T-helper 1 cell treated with Interleukin-12 subunit alpha and Interleukin-12 subunit beta and Interleukin-4 antibody, amounts not matched to agents 30 μg/mL and 1 μg/mL, for 36 hours (primary cell): Measurements from ENCODE around the gene ENAH.

ENCODE experiments used
- H3K27ac Mint-ChIP-seq: one replicate; pipeline ENCODE4 v1.8.0; 2021; ENCODE audit warnings: mild to moderate bottlenecking, mixed read lengths
- H3K27me3 Mint-ChIP-seq: one replicate; pipeline ENCODE4 v1.8.0; 2021; ENCODE audit warnings: low read depth, mixed read lengths
- H3K36me3 Mint-ChIP-seq: one replicate; pipeline ENCODE4 v1.8.0; 2021; ENCODE audit warnings: low read depth, mixed read lengths
- H3K4me1 Mint-ChIP-seq: one replicate; pipeline ENCODE4 v1.8.0; 2021; ENCODE audit warnings: low read depth, mixed read lengths
- H3K4me3 Mint-ChIP-seq: one replicate; pipeline ENCODE4 v1.8.0; 2021; ENCODE audit warnings: mild to moderate bottlenecking, moderate library complexity, mixed read lengths
- H3K9me3 Mint-ChIP-seq: one replicate; pipeline ENCODE4 v1.8.0; 2021; ENCODE audit warnings: mixed read lengths

Gene ENAH

GRCh38 chr1:225593414-225593813 lies 59.5 kb downstream of the ENAH start:
- H3K27me3 Mint-ChIP-seq = peaks cover 19% of the 10 kb centered on the region
- H3K36me3 Mint-ChIP-seq = no peaks in the 10 kb centered on the region
- H3K4me1 Mint-ChIP-seq = no peaks in the 10 kb centered on the region
- no peak overlapping the region for H3K4me3 Mint-ChIP-seq
- no peaks in the 10 kb centered on the region for H3K9me3 Mint-ChIP-seq
- H3K27ac Mint-ChIP-seq = no peak overlapping the region

- Mint-ChIP-seq H3K4me3 (no peak overlapping the region), H3K27me3 (peaks cover 24% of the 10 kb centered on the region), H3K9me3 (no peaks in the 10 kb centered on the region), H3K4me1 (no peaks in the 10 kb centered on the region), H3K36me3 (no peaks in the 10 kb centered on the region), H3K27ac (no peak overlapping the region)
Measured at GRCh38 chr1:225592362-225593025, 60.4 kb downstream of the ENAH start.

- no peaks in the 10 kb centered on the region for H3K36me3 Mint-ChIP-seq
- no peak overlapping the region for H3K27ac Mint-ChIP-seq
- no peaks in the 10 kb centered on the region for H3K4me1 Mint-ChIP-seq
- no peaks in the 10 kb centered on the region for H3K9me3 Mint-ChIP-seq
- no peak overlapping the region for H3K4me3 Mint-ChIP-seq
- peaks cover 18% of the 10 kb centered on the region for H3K27me3 Mint-ChIP-seq
Measured at GRCh38 chr1:225587310-225587709, 65.6 kb downstream of the ENAH start.

GRCh38 chr1:225581186-225581585 lies 71.7 kb downstream of the ENAH start:
- Mint-ChIP-seq H3K27me3 (peaks cover 30% of the 10 kb centered on the region), H3K36me3 (no peaks in the 10 kb centered on the region), H3K27ac (no peak overlapping the region), H3K4me1 (no peaks in the 10 kb centered on the region), H3K4me3 (no peak overlapping the region), H3K9me3 (no peaks in the 10 kb centered on the region)

GRCh38 chr1:225580238-225581099 lies 72.5 kb downstream of the ENAH start:
- Mint-ChIP-seq H3K27me3 (peaks cover 30% of the 10 kb centered on the region), H3K36me3 (no peaks in the 10 kb centered on the region)

GRCh38 chr1:225578251-225578977 lies 74.5 kb downstream of the ENAH start:
- H3K27ac Mint-ChIP-seq = no peak overlapping the region

More at GRCh38 chr1:225580238-225581099, 72.5 kb downstream of the ENAH start:
- Mint-ChIP-seq H3K4me3 (no peak overlapping the region), H3K4me1 (no peaks in the 10 kb centered on the region), H3K9me3 (no peaks in the 10 kb centered on the region), H3K27ac (no peak overlapping the region)

GRCh38 chr1:225577241-225577640 lies 75.7 kb downstream of the ENAH start:
- Mint-ChIP-seq H3K4me3 (no peak overlapping the region), H3K27me3 (peaks cover 23% of the 10 kb centered on the region), H3K9me3 (no peaks in the 10 kb centered on the region), H3K4me1 (no peaks in the 10 kb centered on the region), H3K27ac (no peak overlapping the region), H3K36me3 (no peaks in the 10 kb centered on the region)

More at GRCh38 chr1:225578251-225578977, 74.5 kb downstream of the ENAH start:
- no peak overlapping the region for H3K4me3 Mint-ChIP-seq
- no peaks in the 10 kb centered on the region for H3K4me1 Mint-ChIP-seq
- no peaks in the 10 kb centered on the region for H3K36me3 Mint-ChIP-seq
- peaks cover 30% of the 10 kb centered on the region for H3K27me3 Mint-ChIP-seq
- no peaks in the 10 kb centered on the region for H3K9me3 Mint-ChIP-seq

GRCh38 chr1:225573216-225573615 lies 79.7 kb downstream of the ENAH start:
- H3K9me3 Mint-ChIP-seq = no peaks in the 10 kb centered on the region
- H3K36me3 Mint-ChIP-seq = no peaks in the 10 kb centered on the region
- H3K4me3 Mint-ChIP-seq = no peak overlapping the region
- no peaks in the 10 kb centered on the region for H3K4me1 Mint-ChIP-seq
- no peak overlapping the region for H3K27ac Mint-ChIP-seq
- H3K27me3 Mint-ChIP-seq = peaks cover 6% of the 10 kb centered on the region

- Mint-ChIP-seq H3K4me1 (no peaks in the 10 kb centered on the region), H3K27me3 (no peaks in the 10 kb centered on the region), H3K27ac (no peak overlapping the region), H3K4me3 (no peak overlapping the region), H3K36me3 (no peaks in the 10 kb centered on the region), H3K9me3 (no peaks in the 10 kb centered on the region)
Measured at GRCh38 chr1:225572422-225572821, 80.5 kb downstream of the ENAH start.

- Mint-ChIP-seq H3K36me3 (no peaks in the 10 kb centered on the region), H3K4me3 (no peak overlapping the region), H3K9me3 (no peaks in the 10 kb centered on the region), H3K27ac (no peak overlapping the region), H3K4me1 (no peaks in the 10 kb centered on the region), H3K27me3 (peaks cover 6% of the 10 kb centered on the region)
Measured at GRCh38 chr1:225567789-225568188, 85.1 kb downstream of the ENAH start.

- no peaks in the 10 kb centered on the region for H3K4me1 Mint-ChIP-seq
- H3K27ac Mint-ChIP-seq = no peak overlapping the region
- H3K9me3 Mint-ChIP-seq = no peaks in the 10 kb centered on the region
- no peak overlapping the region for H3K4me3 Mint-ChIP-seq
- H3K36me3 Mint-ChIP-seq = no peaks in the 10 kb centered on the region
- peaks cover 6% of the 10 kb centered on the region for H3K27me3 Mint-ChIP-seq
Measured at GRCh38 chr1:225565847-225566246, 87.1 kb downstream of the ENAH start.

GRCh38 chr1:225561675-225562074 lies 91.2 kb downstream of the ENAH start:
- peaks cover 9% of the 10 kb centered on the region for H3K27me3 Mint-ChIP-seq
- no peaks in the 10 kb centered on the region for H3K4me1 Mint-ChIP-seq

GRCh38 chr1:225559902-225560301 lies 93.0 kb downstream of the ENAH start:
- H3K4me3 Mint-ChIP-seq = no peak overlapping the region
- H3K9me3 Mint-ChIP-seq = peaks cover 6% of the 10 kb centered on the region
- peaks cover 14% of the 10 kb centered on the region for H3K27me3 Mint-ChIP-seq
- H3K36me3 Mint-ChIP-seq = no peaks in the 10 kb centered on the region
- H3K4me1 Mint-ChIP-seq = no peaks in the 10 kb centered on the region
- H3K27ac Mint-ChIP-seq = no peak overlapping the region

More at GRCh38 chr1:225561675-225562074, 91.2 kb downstream of the ENAH start:
- no peak overlapping the region for H3K4me3 Mint-ChIP-seq
- H3K9me3 Mint-ChIP-seq = peaks cover 3% of the 10 kb centered on the region
- no peaks in the 10 kb centered on the region for H3K36me3 Mint-ChIP-seq
- no peak overlapping the region for H3K27ac Mint-ChIP-seq

- no peak overlapping the region for H3K27ac Mint-ChIP-seq
- H3K4me3 Mint-ChIP-seq = no peak overlapping the region
- H3K4me1 Mint-ChIP-seq = no peaks in the 10 kb centered on the region
- H3K9me3 Mint-ChIP-seq = peaks cover 6% of the 10 kb centered on the region
- no peaks in the 10 kb centered on the region for H3K36me3 Mint-ChIP-seq
- peaks cover 14% of the 10 kb centered on the region for H3K27me3 Mint-ChIP-seq
Measured at GRCh38 chr1:225559326-225559725, 93.6 kb downstream of the ENAH start.
